H1 (cell line): ENCODE data around the gene GAB3. TPM values are rescaled to one million over a fixed set of nuclear protein-coding genes. Genes with fewer than 3 reads are reported as not detected.

Experiments
- ASH2L ChIP-seq: fragments of 200-600, 300-600 bp; sonication (generic); IDR thresholded peaks from one replicate; pipeline ENCODE4 v1.7.1; 2017; ENCODE audit warnings: low read length
- BCL11A ChIP-seq, 2 experiments: IDR thresholded peaks; one replicate each; pipeline ENCODE4 v1.6.1; 2011; ENCODE audit warnings: low read depth in 2 of 2, low read length in 2 of 2, mild to moderate bottlenecking in 2 of 2
- CBX5 ChIP-seq: fragments of 300-800, 300-1000 bp; sonication (generic); IDR thresholded peaks from 2 replicates; pipeline ENCODE4 v1.7.1; 2016; ENCODE audit warnings: antibody characterized with exemption, low read length, low read depth
- JUN ChIP-seq: IDR thresholded peaks from 2 replicates; pipeline ENCODE4 v1.6.1; 2011; ENCODE audit warnings: low read depth, mild to moderate bottlenecking, improper control_type of control experiment, low read length
- KDM1A ChIP-seq: fragments of 200-600, 300-600 bp; sonication (generic); IDR thresholded peaks from 2 replicates; pipeline ENCODE4 v1.7.1; 2016; ENCODE audit warnings: mild to moderate bottlenecking, low read length, borderline replicate concordance
- KDM4A ChIP-seq: IDR thresholded peaks from one replicate; pipeline ENCODE4 v1.7.1; 2012; ENCODE audit warnings: low read depth, mild to moderate bottlenecking, moderate library complexity, low read length, inconsistent platforms; ENCODE audit not compliant: severe bottlenecking
- KDM5A ChIP-seq: fragments of 200-600 bp; IDR thresholded peaks from 2 replicates; pipeline ENCODE4 v1.7.1; 2012; ENCODE audit warnings: mild to moderate bottlenecking, low read length, inconsistent platforms, mixed read lengths
- POLR2AphosphoS5 ChIP-seq: IDR thresholded peaks from 2 replicates; pipeline ENCODE4 v1.6.1; 2011; ENCODE audit warnings: low read depth, low read length
- RBBP5 ChIP-seq: IDR thresholded peaks from 2 replicates; pipeline ENCODE4 v1.7.1; 2012; ENCODE audit warnings: low read depth, mild to moderate bottlenecking, inconsistent platforms, low read length, moderate library complexity, borderline replicate concordance
- RXRA ChIP-seq: IDR thresholded peaks from 2 replicates; pipeline ENCODE4 v1.6.1; 2011; ENCODE audit warnings: low read depth, mild to moderate bottlenecking, low read length, moderate library complexity; ENCODE audit not compliant: insufficient read depth
- SIN3A ChIP-seq, 2 experiments: IDR thresholded peaks in 1 of 2; conservative IDR thresholded peaks in 1 of 2; 2 replicates each; pipeline ENCODE4 v1.6.1; 2011 to 2012; ENCODE audit warnings: low read length in 2 of 2, improper control_type of control experiment in 1 of 2, low read depth in 1 of 2, mild to moderate bottlenecking in 1 of 2
- SIRT6 ChIP-seq: IDR thresholded peaks from one replicate; pipeline ENCODE4 v1.7.1; 2012; ENCODE audit warnings: low read length, inconsistent platforms
- SP2 ChIP-seq: IDR thresholded peaks from 2 replicates; pipeline ENCODE4 v1.6.1; 2012; ENCODE audit warnings: mild to moderate bottlenecking, low read length, inconsistent platforms
- SRF ChIP-seq: IDR thresholded peaks from 2 replicates; pipeline ENCODE4 v1.6.1; 2011; ENCODE audit warnings: mild to moderate bottlenecking, low read depth, low read length, moderate library complexity
- TBP ChIP-seq: IDR thresholded peaks from 2 replicates; pipeline ENCODE4 v1.6.1; 2011; ENCODE audit warnings: low read depth, low read length, improper control_type of control experiment
- TEAD4 ChIP-seq: IDR thresholded peaks from 2 replicates; pipeline ENCODE4 v1.6.1; 2012; ENCODE audit warnings: low read depth, low read length, inconsistent platforms, mixed read lengths
- ZNF274 ChIP-seq: IDR thresholded peaks from 2 replicates; pipeline ENCODE4 v1.7.0; 2012; ENCODE audit warnings: low read length, borderline replicate concordance; ENCODE audit errors: extremely low read depth
- polyA plus RNA-seq, 7 experiments: library from polyadenylated mRNA; depleted of rRNA in 3 of 7; stranded (reverse) in 5 of 7; unstranded in 2 of 7; fragments of >200 nt in 5 of 7; fragments of 200-250 nt in 2 of 7; gene quantifications; 1 replicate in 5 of 7; 2 replicates in 1 of 7; 4 replicates in 1 of 7; pipeline versions ENCODE4 v1.2.1 to v1.2.3, GENCODE V29; 2011 to 2013; ENCODE audit warnings: missing spikeins in 2 of 7, mixed read lengths in 2 of 7
- total RNA-seq: library from RNA; stranded (reverse); fragmentation: NEBNext Ultra II Directional; extraction: Animal tissue kit (Norgen Biotek cat#: 25700); gene quantifications from 2 replicates; pipeline ENCODE4 v1.2.1, GENCODE V29; 2021
- TF ChIP-seq, protein P1 (sequence below): IDR thresholded peaks from 2 replicates; pipeline ENCODE4 v1.6.1; 2012; ENCODE audit warnings: low read length, inconsistent platforms
- TF ChIP-seq, protein P2 (sequence below): IDR thresholded peaks from 2 replicates; pipeline ENCODE4 v1.6.1; 2011; ENCODE audit warnings: low read depth, mild to moderate bottlenecking, low read length; ENCODE audit not compliant: insufficient read depth
- TF ChIP-seq, protein P3 (sequence below): IDR thresholded peaks from 2 replicates; pipeline ENCODE4 v1.6.1; 2012; ENCODE audit warnings: inconsistent platforms

GAB3 gene
- total and polyA plus RNA-seq, 2 of the 8 experiments (the other 6 are each of a cell fraction or from before 2014, with no cell fraction given) = 0.48 to 1.2 TPM

DNA sequence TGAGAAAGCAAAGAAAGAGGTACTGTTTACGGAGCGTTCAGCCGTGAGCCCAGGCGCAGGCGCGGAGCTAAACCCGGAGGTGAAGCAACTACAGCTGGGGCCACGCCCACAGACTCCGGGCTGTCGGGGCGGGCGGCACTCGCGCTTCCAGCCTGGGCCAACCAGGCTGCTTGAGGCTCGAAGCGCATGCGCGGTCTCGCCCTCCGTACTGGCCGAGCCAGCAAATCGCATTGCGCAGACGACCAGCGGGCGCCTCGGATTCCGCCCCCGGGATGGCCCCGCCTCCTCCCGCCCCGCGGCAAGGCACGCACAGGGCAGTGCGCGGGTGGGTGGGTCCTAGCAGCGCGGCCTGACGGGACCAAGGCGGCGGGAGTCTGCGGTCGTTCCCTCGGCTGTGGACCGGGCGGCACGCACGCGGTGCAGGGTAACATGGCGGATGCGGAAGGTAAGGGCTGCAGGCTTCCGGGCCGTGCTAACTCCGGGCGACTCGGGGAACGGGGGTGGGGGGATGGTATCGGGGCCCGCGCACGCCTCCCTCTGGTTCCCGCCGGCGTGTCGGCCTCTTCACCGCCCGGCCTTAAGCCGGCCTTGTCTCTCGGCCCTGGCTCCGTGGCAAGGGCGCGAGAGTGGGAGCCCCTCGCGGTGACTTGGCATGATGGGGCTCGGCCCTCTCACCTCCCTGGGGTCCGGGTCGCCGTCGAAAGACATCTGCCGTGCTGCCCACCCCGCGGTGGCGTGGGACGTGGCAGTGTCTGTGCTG lies 11.8 kb upstream of the GAB3 start, which contains the start of gene DKC1 (continued):
- TF ChIP-seq, protein P1, sequence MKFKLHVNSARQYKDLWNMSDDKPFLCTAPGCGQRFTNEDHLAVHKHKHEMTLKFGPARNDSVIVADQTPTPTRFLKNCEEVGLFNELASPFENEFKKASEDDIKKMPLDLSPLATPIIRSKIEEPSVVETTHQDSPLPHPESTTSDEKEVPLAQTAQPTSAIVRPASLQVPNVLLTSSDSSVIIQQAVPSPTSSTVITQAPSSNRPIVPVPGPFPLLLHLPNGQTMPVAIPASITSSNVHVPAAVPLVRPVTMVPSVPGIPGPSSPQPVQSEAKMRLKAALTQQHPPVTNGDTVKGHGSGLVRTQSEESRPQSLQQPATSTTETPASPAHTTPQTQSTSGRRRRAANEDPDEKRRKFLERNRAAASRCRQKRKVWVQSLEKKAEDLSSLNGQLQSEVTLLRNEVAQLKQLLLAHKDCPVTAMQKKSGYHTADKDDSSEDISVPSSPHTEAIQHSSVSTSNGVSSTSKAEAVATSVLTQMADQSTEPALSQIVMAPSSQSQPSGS = no peak
- TF ChIP-seq RXRA (no peak), JUN (no peak), KDM4A (peak; percentile 10), SRF (no peak), ZNF274 (no peak), BCL11A (IDR thresholded peaks at IDR 0.05; ENCODE audit: low read depth in 2 of 2, low read length in 2 of 2) (no peak), SP2 (no peak), KDM5A (no peak), CBX5 (no peak), SIRT6 (no peak), TBP (0 out of 2 replicates have a peak, but pooled peaks have one; percentile 43), SIN3A (conservative IDR thresholded peaks at IDR 0.05 in 1 of 2, IDR thresholded peaks at IDR 0.05 in 1 of 2; ENCODE audit: low read depth in 1 of 2, low read length in 2 of 2) (0 out of 4 replicates have a peak, but pooled peaks of 1 of the 2 experiments have one; percentile 50), KDM1A (no peak), POLR2AphosphoS5 (peak; percentile 60), TEAD4 (no peak), ASH2L (peak; percentile 59), RBBP5 (no peak)
- TF ChIP-seq, protein P2, sequence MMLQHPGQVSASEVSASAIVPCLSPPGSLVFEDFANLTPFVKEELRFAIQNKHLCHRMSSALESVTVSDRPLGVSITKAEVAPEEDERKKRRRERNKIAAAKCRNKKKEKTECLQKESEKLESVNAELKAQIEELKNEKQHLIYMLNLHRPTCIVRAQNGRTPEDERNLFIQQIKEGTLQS = no peak
- TF ChIP-seq, protein P3, sequence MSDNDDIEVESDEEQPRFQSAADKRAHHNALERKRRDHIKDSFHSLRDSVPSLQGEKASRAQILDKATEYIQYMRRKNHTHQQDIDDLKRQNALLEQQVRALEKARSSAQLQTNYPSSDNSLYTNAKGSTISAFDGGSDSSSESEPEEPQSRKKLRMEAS = peak; percentile 88
